ENCODE data around the gene KRT83. TPM values are rescaled to one million over a fixed set of nuclear protein-coding genes. Genes with fewer than 3 reads are reported as not detected.
A peak's percentile ranks its signal among the peaks of the same experiment; 100 is the strongest.

KRT83 gene
- polyA plus RNA-seq, 1 donor (not counting 4 experiments of a cell fraction or from before 2014, with no cell fraction given), result not detected

DNA sequence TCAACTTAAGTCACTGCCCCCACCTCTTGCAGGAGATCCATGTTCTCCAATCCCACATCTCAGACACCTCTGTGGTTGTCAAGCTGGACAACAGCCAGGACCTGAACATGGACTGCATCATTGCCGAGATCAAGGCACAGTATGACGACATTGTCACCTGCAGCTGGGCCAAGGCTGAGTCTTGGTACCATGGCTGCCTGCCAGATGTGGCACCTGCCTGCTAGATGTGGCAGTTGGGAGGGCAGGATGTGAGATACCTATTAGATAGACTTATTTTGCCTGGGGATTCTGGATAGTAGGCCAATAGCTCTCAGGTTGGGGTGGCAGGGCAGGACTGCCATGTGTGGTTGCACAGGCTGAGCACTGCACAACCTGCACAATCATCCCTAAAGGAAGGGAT lies 54.7 kb downstream of the KRT83 start:
- peak; percentile 65 for FAIRE-seq
- no peak overlapping the region for H3K9ac ChIP-seq (ENCODE audit: control insufficient read depth, extremely low read depth, insufficient read depth, low read length)
- DNase-seq (ENCODE audit: low read depth, low spot score), result no peak
- H3K4me1 ChIP-seq (ENCODE audit: control insufficient read depth, extremely low read depth, insufficient read depth, low read length), result peaks cover 7% of the 10 kb centered on the region
- TF ChIP-seq, protein P1, sequence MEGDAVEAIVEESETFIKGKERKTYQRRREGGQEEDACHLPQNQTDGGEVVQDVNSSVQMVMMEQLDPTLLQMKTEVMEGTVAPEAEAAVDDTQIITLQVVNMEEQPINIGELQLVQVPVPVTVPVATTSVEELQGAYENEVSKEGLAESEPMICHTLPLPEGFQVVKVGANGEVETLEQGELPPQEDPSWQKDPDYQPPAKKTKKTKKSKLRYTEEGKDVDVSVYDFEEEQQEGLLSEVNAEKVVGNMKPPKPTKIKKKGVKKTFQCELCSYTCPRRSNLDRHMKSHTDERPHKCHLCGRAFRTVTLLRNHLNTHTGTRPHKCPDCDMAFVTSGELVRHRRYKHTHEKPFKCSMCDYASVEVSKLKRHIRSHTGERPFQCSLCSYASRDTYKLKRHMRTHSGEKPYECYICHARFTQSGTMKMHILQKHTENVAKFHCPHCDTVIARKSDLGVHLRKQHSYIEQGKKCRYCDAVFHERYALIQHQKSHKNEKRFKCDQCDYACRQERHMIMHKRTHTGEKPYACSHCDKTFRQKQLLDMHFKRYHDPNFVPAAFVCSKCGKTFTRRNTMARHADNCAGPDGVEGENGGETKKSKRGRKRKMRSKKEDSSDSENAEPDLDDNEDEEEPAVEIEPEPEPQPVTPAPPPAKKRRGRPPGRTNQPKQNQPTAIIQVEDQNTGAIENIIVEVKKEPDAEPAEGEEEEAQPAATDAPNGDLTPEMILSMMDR (optimal IDR thresholded peaks at IDR 0.05 in 1 of 3, IDR thresholded peaks at IDR 0.05 in 1 of 3, conservative IDR thresholded peaks at IDR 0.05 in 1 of 3; ENCODE audit: extremely low read depth in 1 of 3, insufficient read depth in 2 of 3, low read length in 3 of 3), result no peak
- no peak for TF ChIP-seq EZH2 (IDR thresholded peaks at IDR 0.05; ENCODE audit: low read length)
- H2AFZ ChIP-seq (ENCODE audit: control insufficient read depth, low read length), result no peak overlapping the region
- H3K36me3 ChIP-seq (ENCODE audit: control insufficient read depth in 2 of 2, extremely low read depth in 1 of 2, insufficient read depth in 2 of 2, low read length in 2 of 2), result no peaks in the 10 kb centered on the region
- H3K9me1 ChIP-seq (ENCODE audit: control insufficient read depth, extremely low read depth, insufficient read depth, low read length), result no peaks in the 10 kb centered on the region
- no peak overlapping the region for H3K27ac ChIP-seq (ENCODE audit: control insufficient read depth, insufficient read depth, low read length)
- H3K4me3 ChIP-seq (ENCODE audit: control insufficient read depth in 2 of 3, extremely low read depth in 1 of 3, insufficient read depth in 2 of 3, low read depth in 1 of 3, low read length in 3 of 3), result no peak overlapping the region
- H4K20me1 ChIP-seq (ENCODE audit: control insufficient read depth, extremely low read depth, insufficient read depth, low read length), result no peaks in the 10 kb centered on the region
- dilution Hi-C loops (cut with MboI; ENCODE audit: extremely low pct_ligation_motif_present, low sequenced_read_pairs), result no loop called here
- H3K9me3 ChIP-seq (ENCODE audit: control insufficient read depth, low read depth, low read length), result no peaks in the 10 kb centered on the region
- no peak overlapping the region for H3K4me2 ChIP-seq (ENCODE audit: control insufficient read depth, extremely low read depth, insufficient read depth, low read depth, low read length)
- H3K79me2 ChIP-seq (ENCODE audit: control insufficient read depth, insufficient read depth, low read length), result no peaks in the 10 kb centered on the region
- no peaks in the 10 kb centered on the region for H3K27me3 ChIP-seq (ENCODE audit: control insufficient read depth, extremely low read depth, insufficient read depth, low read length)

- dilution Hi-C loops (cut with MboI; ENCODE audit: extremely low pct_ligation_motif_present, low sequenced_read_pairs), result no loop called here
- Histone ChIP-seq H3K4me2 (ENCODE audit: control insufficient read depth, extremely low read depth, insufficient read depth, low read depth, low read length) (no peak overlapping the region), H3K27me3 (ENCODE audit: control insufficient read depth, extremely low read depth, insufficient read depth, low read length) (no peaks in the 10 kb centered on the region), H3K9me1 (ENCODE audit: control insufficient read depth, extremely low read depth, insufficient read depth, low read length) (no peaks in the 10 kb centered on the region), H3K79me2 (ENCODE audit: control insufficient read depth, insufficient read depth, low read length) (no peaks in the 10 kb centered on the region), H3K4me1 (ENCODE audit: control insufficient read depth, extremely low read depth, insufficient read depth, low read length) (peaks cover 7% of the 10 kb centered on the region), H3K36me3 (ENCODE audit: control insufficient read depth in 2 of 2, extremely low read depth in 1 of 2, insufficient read depth in 2 of 2, low read length in 2 of 2) (no peaks in the 10 kb centered on the region), H3K27ac (ENCODE audit: control insufficient read depth, insufficient read depth, low read length) (no peak overlapping the region), H3K4me3 (ENCODE audit: control insufficient read depth in 2 of 3, extremely low read depth in 1 of 3, insufficient read depth in 2 of 3, low read depth in 1 of 3, low read length in 3 of 3) (no peak overlapping the region), H3K9me3 (ENCODE audit: control insufficient read depth, low read depth, low read length) (no peaks in the 10 kb centered on the region), H3K9ac (ENCODE audit: control insufficient read depth, extremely low read depth, insufficient read depth, low read length) (no peak overlapping the region), H2AFZ (ENCODE audit: control insufficient read depth, low read length) (no peak overlapping the region), H4K20me1 (ENCODE audit: control insufficient read depth, extremely low read depth, insufficient read depth, low read length) (no peaks in the 10 kb centered on the region)
- no peak for FAIRE-seq
- DNase-seq (ENCODE audit: low read depth, low spot score), result no peak
- no peak for TF ChIP-seq EZH2 (IDR thresholded peaks at IDR 0.05; ENCODE audit: low read length)
- TF ChIP-seq, protein P1 (optimal IDR thresholded peaks at IDR 0.05 in 1 of 3, IDR thresholded peaks at IDR 0.05 in 1 of 3, conservative IDR thresholded peaks at IDR 0.05 in 1 of 3; ENCODE audit: extremely low read depth in 1 of 3, insufficient read depth in 2 of 3, low read length in 3 of 3), result no peak
Observed at GRCh38 chr12:52264435-52264825, 56.8 kb downstream of the KRT83 start.

Other genes starting within 250 kb of the KRT83 start
- gene SMIM41, start 241.7 kb downstream of the KRT83 start, polyA plus RNA-seq, result not detected in 3 replicates
- gene KRT80, start 129.4 kb downstream of the KRT83 start, polyA plus RNA-seq, result 3.3 to 7.2 TPM (median 4.1 TPM) in 3 replicates
- 112 to 224 TPM (median 117 TPM) in 3 replicates for gene KRT7, start 88.2 kb downstream of the KRT83 start, polyA plus RNA-seq
- gene KRT86, start 46.8 kb downstream of the KRT83 start, polyA plus RNA-seq, result 0.03 TPM in 1 of 3 replicates, not detected in the others
- 0.03 to 0.15 TPM in 2 of 3 replicates, not detected in the other for gene KRT81, start 29.9 kb downstream of the KRT83 start, polyA plus RNA-seq
- gene KRT85, start 46.1 kb upstream of the KRT83 start, polyA plus RNA-seq, result not detected in 3 replicates
- gene KRT84, start 64.3 kb upstream of the KRT83 start, polyA plus RNA-seq, result 0.05 to 0.13 TPM (median 0.10 TPM) in 3 replicates
- gene KRT82, start 84.9 kb upstream of the KRT83 start, polyA plus RNA-seq, result 0.03 TPM in 1 of 3 replicates, not detected in the others
- 59.4 to 151 TPM (median 60.5 TPM) in 3 replicates for gene KRT75, start 113.0 kb upstream of the KRT83 start, polyA plus RNA-seq
- gene KRT6B, start 130.7 kb upstream of the KRT83 start, polyA plus RNA-seq, result 1,722 to 4,902 TPM (median 2,016 TPM) in 3 replicates
- gene KRT6C, start 152.4 kb upstream of the KRT83 start, polyA plus RNA-seq, result 203 to 1,358 TPM (median 357 TPM) in 3 replicates
- gene KRT6A, start 171.9 kb upstream of the KRT83 start, polyA plus RNA-seq, result 10,395 to 23,012 TPM (median 12,338 TPM) in 3 replicates
- 14,274 to 15,814 TPM (median 15,322 TPM) in 3 replicates for gene KRT5, start 199.0 kb upstream of the KRT83 start, polyA plus RNA-seq
- not detected in 3 replicates for gene KRT71, start 231.7 kb upstream of the KRT83 start, polyA plus RNA-seq